ENCODE data around the gene TNK1.

GRCh38 chr17:7405350-7406234 lies 24.7 kb downstream of the TNK1 start:
- TF ChIP-seq, protein P1, sequence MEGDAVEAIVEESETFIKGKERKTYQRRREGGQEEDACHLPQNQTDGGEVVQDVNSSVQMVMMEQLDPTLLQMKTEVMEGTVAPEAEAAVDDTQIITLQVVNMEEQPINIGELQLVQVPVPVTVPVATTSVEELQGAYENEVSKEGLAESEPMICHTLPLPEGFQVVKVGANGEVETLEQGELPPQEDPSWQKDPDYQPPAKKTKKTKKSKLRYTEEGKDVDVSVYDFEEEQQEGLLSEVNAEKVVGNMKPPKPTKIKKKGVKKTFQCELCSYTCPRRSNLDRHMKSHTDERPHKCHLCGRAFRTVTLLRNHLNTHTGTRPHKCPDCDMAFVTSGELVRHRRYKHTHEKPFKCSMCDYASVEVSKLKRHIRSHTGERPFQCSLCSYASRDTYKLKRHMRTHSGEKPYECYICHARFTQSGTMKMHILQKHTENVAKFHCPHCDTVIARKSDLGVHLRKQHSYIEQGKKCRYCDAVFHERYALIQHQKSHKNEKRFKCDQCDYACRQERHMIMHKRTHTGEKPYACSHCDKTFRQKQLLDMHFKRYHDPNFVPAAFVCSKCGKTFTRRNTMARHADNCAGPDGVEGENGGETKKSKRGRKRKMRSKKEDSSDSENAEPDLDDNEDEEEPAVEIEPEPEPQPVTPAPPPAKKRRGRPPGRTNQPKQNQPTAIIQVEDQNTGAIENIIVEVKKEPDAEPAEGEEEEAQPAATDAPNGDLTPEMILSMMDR (IDR thresholded peaks at IDR 0.05), result no peak
- TF ChIP-seq POLR2A (IDR thresholded peaks at IDR 0.05), result no peak
